H7 (cell line): ENCODE data around the gene PDGFD. TPM values are rescaled to one million over a fixed set of nuclear protein-coding genes. Genes with fewer than 3 reads are reported as not detected.

Experiments
- DNase-seq: peaks from one replicate; pipeline ENCODE4 v3.0.0; 2012
- H3K27me3 ChIP-seq: 2 replicates; pipeline ENCODE4 v1.6.0; 2011; ENCODE audit warnings: mild to moderate bottlenecking, low read length; ENCODE audit not compliant: control insufficient read depth, insufficient read depth
- H3K36me3 ChIP-seq: replicated peaks from 2 replicates; pipeline ENCODE4 v1.5.1; 2011; ENCODE audit warnings: low read length; ENCODE audit not compliant: control insufficient read depth, insufficient read depth
- H3K4me3 ChIP-seq: 2 replicates; pipeline ENCODE4 v1.5.1; 2011; ENCODE audit warnings: low read depth, mild to moderate bottlenecking, control low read depth, low read length, moderate library complexity; ENCODE audit not compliant: insufficient read depth
- total RNA-seq: library from RNA; depleted of rRNA; stranded (reverse); fragments of >200 nt; shearing (Covaris generic); gene quantifications from 2 replicates; pipeline ENCODE4 v1.2.3, GENCODE V29; 2014

Gene PDGFD
- total RNA-seq, 1 experiment from 2014 or later, result 4.0 TPM

GRCh38 chr11:103907548-103908455, 256.1 kb downstream of the PDGFD start:
- no peaks in the 10 kb centered on the region for H3K27me3 ChIP-seq
- no peak overlapping the region for H3K4me3 ChIP-seq
- no peaks in the 10 kb centered on the region for H3K36me3 ChIP-seq
- no peak for DNase-seq

GRCh38 chr11:103907136-103907535, 256.8 kb downstream of the PDGFD start:
- no peaks in the 10 kb centered on the region for H3K36me3 ChIP-seq
- no peak overlapping the region for H3K4me3 ChIP-seq
- H3K27me3 ChIP-seq, result no peaks in the 10 kb centered on the region
- no peak for DNase-seq

GRCh38 chr11:103906291-103906867, 257.6 kb downstream of the PDGFD start:
- Histone ChIP-seq H3K4me3 (no peak overlapping the region), H3K27me3 (no peaks in the 10 kb centered on the region), H3K36me3 (no peaks in the 10 kb centered on the region)
- no peak for DNase-seq

- DNase-seq, result no peak
- Histone ChIP-seq H3K27me3 (no peaks in the 10 kb centered on the region), H3K36me3 (no peaks in the 10 kb centered on the region), H3K4me3 (no peak overlapping the region)
Observed at GRCh38 chr11:103904324-103904667, 259.7 kb downstream of the PDGFD start.

GRCh38 chr11:103903621-103904323, 260.2 kb downstream of the PDGFD start:
- no peaks in the 10 kb centered on the region for H3K27me3 ChIP-seq
- DNase-seq, result no peak
- no peak overlapping the region for H3K4me3 ChIP-seq
- no peaks in the 10 kb centered on the region for H3K36me3 ChIP-seq

GRCh38 chr11:103902994-103903393, 261.0 kb downstream of the PDGFD start:
- Histone ChIP-seq H3K36me3 (no peaks in the 10 kb centered on the region), H3K4me3 (no peak overlapping the region), H3K27me3 (no peaks in the 10 kb centered on the region)
- no peak for DNase-seq

GRCh38 chr11:103901656-103902055, 262.3 kb downstream of the PDGFD start:
- no peaks in the 10 kb centered on the region for H3K27me3 ChIP-seq
- no peak overlapping the region for H3K4me3 ChIP-seq
- H3K36me3 ChIP-seq, result no peaks in the 10 kb centered on the region
- no peak for DNase-seq

- Histone ChIP-seq H3K4me3 (no peak overlapping the region), H3K27me3 (no peaks in the 10 kb centered on the region), H3K36me3 (no peaks in the 10 kb centered on the region)
- DNase-seq, result no peak
Observed at GRCh38 chr11:103898577-103899336, 265.2 kb downstream of the PDGFD start.

GRCh38 chr11:103898065-103898464, 265.9 kb downstream of the PDGFD start:
- DNase-seq, result no peak
- Histone ChIP-seq H3K27me3 (no peaks in the 10 kb centered on the region), H3K4me3 (no peak overlapping the region)

GRCh38 chr11:103897160-103897936, 266.6 kb downstream of the PDGFD start:
- no peaks in the 10 kb centered on the region for H3K36me3 ChIP-seq
- no peaks in the 10 kb centered on the region for H3K27me3 ChIP-seq
- H3K4me3 ChIP-seq, result no peak overlapping the region
- no peak for DNase-seq

More at GRCh38 chr11:103898065-103898464, 265.9 kb downstream of the PDGFD start:
- no peaks in the 10 kb centered on the region for H3K36me3 ChIP-seq

GRCh38 chr11:103895106-103895505, 268.8 kb downstream of the PDGFD start:
- no peak for DNase-seq

GRCh38 chr11:103894673-103895072, 269.3 kb downstream of the PDGFD start:
- no peaks in the 10 kb centered on the region for H3K27me3 ChIP-seq
- no peak for DNase-seq
- H3K36me3 ChIP-seq, result no peaks in the 10 kb centered on the region
- no peak overlapping the region for H3K4me3 ChIP-seq

More at GRCh38 chr11:103895106-103895505, 268.8 kb downstream of the PDGFD start:
- no peak overlapping the region for H3K4me3 ChIP-seq
- H3K36me3 ChIP-seq, result no peaks in the 10 kb centered on the region
- no peaks in the 10 kb centered on the region for H3K27me3 ChIP-seq

- DNase-seq, result no peak
- H3K4me3 ChIP-seq, result no peak overlapping the region
- no peaks in the 10 kb centered on the region for H3K36me3 ChIP-seq
- H3K27me3 ChIP-seq, result no peaks in the 10 kb centered on the region
Observed at GRCh38 chr11:103894034-103894433, 269.9 kb downstream of the PDGFD start.

- no peak for DNase-seq
- no peak overlapping the region for H3K4me3 ChIP-seq
- H3K36me3 ChIP-seq, result no peaks in the 10 kb centered on the region
- no peaks in the 10 kb centered on the region for H3K27me3 ChIP-seq
Observed at GRCh38 chr11:103893371-103893770, 270.6 kb downstream of the PDGFD start.
